NCI-H526 (cell line): ENCODE results near the gene RXRB.
"Not testable (repeated sequence)": the region's sequence is repeated elsewhere in the genome, so short reads cannot be mapped to it uniquely, and the experiment has no call there.

Experiments
- DNase-seq, 2 experiments: peaks; one replicate each; lab custom pipeline; 2025; lab: John Stamatoyannopoulos, UW

Gene RXRB

GRCh38 chr6:33200219-33201146 lies at the start of gene RXRB, which contains the start of gene SLC39A7:
Gene RXRB, minus strand, starts transcription at chr6:33200665. Its CDS starts 189 bp downstream, at chr6:33200476.
Gene SLC39A7, plus strand, starts transcription at chr6:33200867. Its CDS starts 379 bp downstream, at chr6:33201246.
- DNase-seq: peak; percentile 98 to 99

- peak in 1 of 2 experiments; percentile 41 for DNase-seq
Measured at GRCh38 chr6:33249732-33250630, 49.5 kb upstream of the RXRB start.

GRCh38 chr6:33248932-33249731 lies 48.7 kb upstream of the RXRB start:
- peak; percentile 98 to 99 for DNase-seq

- peak in 1 of 2 experiments; percentile 76 for DNase-seq
Measured at GRCh38 chr6:33248643-33248931, 48.1 kb upstream of the RXRB start.

GRCh38 chr6:33247977-33248642 lies 47.6 kb upstream of the RXRB start:
- DNase-seq: peak; percentile 63 to 94

GRCh38 chr6:33243476-33243875 lies 43.0 kb upstream of the RXRB start:
- no peak for DNase-seq

GRCh38 chr6:33241968-33242367 lies 41.5 kb upstream of the RXRB start:
- no peak for DNase-seq

GRCh38 chr6:33237741-33238140 lies 37.3 kb upstream of the RXRB start:
- DNase-seq: peak in 1 of 2 experiments; percentile 22

- DNase-seq: no peak
Measured at GRCh38 chr6:33236852-33237251, 36.4 kb upstream of the RXRB start.

- DNase-seq: no peak
Measured at GRCh38 chr6:33236328-33236727, 35.9 kb upstream of the RXRB start.

- DNase-seq: no peak
Measured at GRCh38 chr6:33235221-33235634, 34.8 kb upstream of the RXRB start.

- DNase-seq: not testable (repeated sequence)
Measured at GRCh38 chr6:33226503-33227120, 26.1 kb upstream of the RXRB start.

GRCh38 chr6:33217681-33218080 lies 17.2 kb upstream of the RXRB start:
- no peak for DNase-seq

GRCh38 chr6:33217246-33217645 lies 16.8 kb upstream of the RXRB start:
- DNase-seq: no peak

- DNase-seq: no peak
Measured at GRCh38 chr6:33216117-33216649, 15.7 kb upstream of the RXRB start.

GRCh38 chr6:33215271-33216116 lies 15.0 kb upstream of the RXRB start:
- no peak for DNase-seq

GRCh38 chr6:33213989-33214335 lies 13.5 kb upstream of the RXRB start:
- no peak for DNase-seq

GRCh38 chr6:33213166-33213988 lies 12.9 kb upstream of the RXRB start:
- DNase-seq: peak in 1 of 2 experiments; percentile 56

GRCh38 chr6:33212857-33213165 lies 12.3 kb upstream of the RXRB start:
- DNase-seq: no peak
